Measurements from ENCODE around the gene LEP.

DNA sequence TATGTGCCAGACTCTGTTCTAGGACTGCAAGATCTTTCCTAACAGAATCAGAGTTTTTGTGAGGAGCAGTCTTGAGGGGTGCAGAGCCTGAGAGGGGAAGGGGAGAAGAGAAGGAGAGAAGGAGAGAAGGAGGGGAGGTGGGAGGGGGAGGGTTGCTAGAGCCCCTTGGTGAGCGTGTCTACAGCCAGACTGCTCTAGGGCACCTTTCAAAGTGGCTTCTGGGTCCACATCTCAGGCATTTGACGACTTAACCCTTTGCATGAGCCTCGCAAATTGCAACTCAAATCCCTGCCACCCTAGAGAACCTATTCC, 31.1 kb upstream of the LEP start:
- TF ChIP-seq, protein P1, sequence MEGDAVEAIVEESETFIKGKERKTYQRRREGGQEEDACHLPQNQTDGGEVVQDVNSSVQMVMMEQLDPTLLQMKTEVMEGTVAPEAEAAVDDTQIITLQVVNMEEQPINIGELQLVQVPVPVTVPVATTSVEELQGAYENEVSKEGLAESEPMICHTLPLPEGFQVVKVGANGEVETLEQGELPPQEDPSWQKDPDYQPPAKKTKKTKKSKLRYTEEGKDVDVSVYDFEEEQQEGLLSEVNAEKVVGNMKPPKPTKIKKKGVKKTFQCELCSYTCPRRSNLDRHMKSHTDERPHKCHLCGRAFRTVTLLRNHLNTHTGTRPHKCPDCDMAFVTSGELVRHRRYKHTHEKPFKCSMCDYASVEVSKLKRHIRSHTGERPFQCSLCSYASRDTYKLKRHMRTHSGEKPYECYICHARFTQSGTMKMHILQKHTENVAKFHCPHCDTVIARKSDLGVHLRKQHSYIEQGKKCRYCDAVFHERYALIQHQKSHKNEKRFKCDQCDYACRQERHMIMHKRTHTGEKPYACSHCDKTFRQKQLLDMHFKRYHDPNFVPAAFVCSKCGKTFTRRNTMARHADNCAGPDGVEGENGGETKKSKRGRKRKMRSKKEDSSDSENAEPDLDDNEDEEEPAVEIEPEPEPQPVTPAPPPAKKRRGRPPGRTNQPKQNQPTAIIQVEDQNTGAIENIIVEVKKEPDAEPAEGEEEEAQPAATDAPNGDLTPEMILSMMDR (IDR thresholded peaks at IDR 0.05): no peak
- no peak for TF ChIP-seq EZH2 (IDR thresholded peaks at IDR 0.05)

All from neural progenitor cell (in vitro differentiated cells).